ENCODE measurements around the gene SLC22A23. TPM values are rescaled to one million over a fixed set of nuclear protein-coding genes. Genes with fewer than 3 reads are reported as not detected.

SLC22A23 gene
- polyA plus RNA-seq, 1 donor (not counting 4 experiments of a cell fraction or from before 2014, with no cell fraction given): 4.3 TPM

DNA sequence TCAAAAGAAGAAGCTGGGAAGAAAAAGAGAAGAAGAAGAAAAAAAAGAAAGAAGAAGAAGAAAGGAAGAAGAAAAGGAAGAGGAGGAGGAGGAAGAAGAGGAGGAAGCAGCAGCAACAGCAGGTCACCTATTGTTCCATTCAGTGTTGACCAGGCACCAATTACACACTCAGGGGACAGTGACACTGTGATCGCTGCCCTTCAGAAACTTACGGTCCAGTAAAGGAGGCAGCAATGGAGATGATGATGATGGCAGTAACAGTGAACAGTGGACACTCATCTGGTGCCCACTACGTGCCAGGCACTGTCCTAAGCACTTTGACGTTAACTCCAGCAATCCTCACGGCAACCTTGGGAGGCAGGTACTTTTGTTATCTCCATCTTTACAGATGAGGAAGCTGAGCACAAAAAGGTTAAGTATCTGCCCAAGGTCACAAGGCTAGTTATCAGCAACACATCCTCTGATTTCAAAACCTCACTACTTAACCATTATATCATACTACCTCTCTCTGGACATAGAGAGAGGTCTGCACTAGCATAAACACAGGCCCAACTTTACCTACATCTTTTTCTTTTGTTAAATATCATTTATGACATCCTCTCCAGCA lies 83.2 kb downstream of the SLC22A23 start:
- no peaks in the 10 kb centered on the region for H3K36me3 ChIP-seq (ENCODE audit: control insufficient read depth in 2 of 2, extremely low read depth in 1 of 2, insufficient read depth in 2 of 2, low read length in 2 of 2)
- H3K4me1 ChIP-seq (ENCODE audit: control insufficient read depth, extremely low read depth, insufficient read depth, low read length): peaks cover 19% of the 10 kb centered on the region
- dilution Hi-C loops (cut with MboI; ENCODE audit: extremely low pct_ligation_motif_present, low sequenced_read_pairs): no loop called here
- no peak for DNase-seq (ENCODE audit: low read depth, low spot score)
- H2AFZ ChIP-seq (ENCODE audit: control insufficient read depth, low read length): no peak overlapping the region
- no peak overlapping the region for H3K27ac ChIP-seq (ENCODE audit: control insufficient read depth, insufficient read depth, low read length)
- no peak for TF ChIP-seq EZH2 (IDR thresholded peaks at IDR 0.05; ENCODE audit: low read length)
- no peak for TF ChIP-seq CTCF (optimal IDR thresholded peaks at IDR 0.05 in 1 of 3, IDR thresholded peaks at IDR 0.05 in 1 of 3, conservative IDR thresholded peaks at IDR 0.05 in 1 of 3; ENCODE audit: extremely low read depth in 1 of 3, insufficient read depth in 2 of 3, low read length in 3 of 3)
- H3K79me2 ChIP-seq (ENCODE audit: control insufficient read depth, insufficient read depth, low read length): no peaks in the 10 kb centered on the region
- no peaks in the 10 kb centered on the region for H3K9me3 ChIP-seq (ENCODE audit: control insufficient read depth, low read depth, low read length)
- no peaks in the 10 kb centered on the region for H3K9me1 ChIP-seq (ENCODE audit: control insufficient read depth, extremely low read depth, insufficient read depth, low read length)
- no peaks in the 10 kb centered on the region for H4K20me1 ChIP-seq (ENCODE audit: control insufficient read depth, extremely low read depth, insufficient read depth, low read length)
- H3K4me3 ChIP-seq (ENCODE audit: control insufficient read depth in 2 of 3, extremely low read depth in 1 of 3, insufficient read depth in 2 of 3, low read depth in 1 of 3, low read length in 3 of 3): no peak overlapping the region
- H3K27me3 ChIP-seq (ENCODE audit: control insufficient read depth, extremely low read depth, insufficient read depth, low read length): no peaks in the 10 kb centered on the region
- H3K9ac ChIP-seq (ENCODE audit: control insufficient read depth, extremely low read depth, insufficient read depth, low read length): no peak overlapping the region
- H3K4me2 ChIP-seq (ENCODE audit: control insufficient read depth, extremely low read depth, insufficient read depth, low read depth, low read length): no peak overlapping the region
- FAIRE-seq: no peak

- no peaks in the 10 kb centered on the region for H3K9me1 ChIP-seq (ENCODE audit: control insufficient read depth, extremely low read depth, insufficient read depth, low read length)
- no peak for DNase-seq (ENCODE audit: low read depth, low spot score)
- H3K9ac ChIP-seq (ENCODE audit: control insufficient read depth, extremely low read depth, insufficient read depth, low read length): no peak overlapping the region
- H3K4me1 ChIP-seq (ENCODE audit: control insufficient read depth, extremely low read depth, insufficient read depth, low read length): peaks cover 14% of the 10 kb centered on the region
- no peaks in the 10 kb centered on the region for H3K36me3 ChIP-seq (ENCODE audit: control insufficient read depth in 2 of 2, extremely low read depth in 1 of 2, insufficient read depth in 2 of 2, low read length in 2 of 2)
- H3K79me2 ChIP-seq (ENCODE audit: control insufficient read depth, insufficient read depth, low read length): no peaks in the 10 kb centered on the region
- H2AFZ ChIP-seq (ENCODE audit: control insufficient read depth, low read length): no peak overlapping the region
- no peaks in the 10 kb centered on the region for H4K20me1 ChIP-seq (ENCODE audit: control insufficient read depth, extremely low read depth, insufficient read depth, low read length)
- no peak overlapping the region for H3K4me2 ChIP-seq (ENCODE audit: control insufficient read depth, extremely low read depth, insufficient read depth, low read depth, low read length)
- FAIRE-seq: no peak
- H3K9me3 ChIP-seq (ENCODE audit: control insufficient read depth, low read depth, low read length): no peaks in the 10 kb centered on the region
- no peaks in the 10 kb centered on the region for H3K27me3 ChIP-seq (ENCODE audit: control insufficient read depth, extremely low read depth, insufficient read depth, low read length)
- TF ChIP-seq CTCF (optimal IDR thresholded peaks at IDR 0.05 in 1 of 3, IDR thresholded peaks at IDR 0.05 in 1 of 3, conservative IDR thresholded peaks at IDR 0.05 in 1 of 3; ENCODE audit: extremely low read depth in 1 of 3, insufficient read depth in 2 of 3, low read length in 3 of 3): no peak
- TF ChIP-seq EZH2 (IDR thresholded peaks at IDR 0.05; ENCODE audit: low read length): no peak
- H3K27ac ChIP-seq (ENCODE audit: control insufficient read depth, insufficient read depth, low read length): no peak overlapping the region
- H3K4me3 ChIP-seq (ENCODE audit: control insufficient read depth in 2 of 3, extremely low read depth in 1 of 3, insufficient read depth in 2 of 3, low read depth in 1 of 3, low read length in 3 of 3): no peak overlapping the region
- dilution Hi-C loops (cut with MboI; ENCODE audit: extremely low pct_ligation_motif_present, low sequenced_read_pairs): no loop called here
Observed at GRCh38 chr6:3372912-3373554, 83.8 kb downstream of the SLC22A23 start.

Data from keratinocyte (primary cell).